Subcutaneous adipose tissue (tissue), 4 donors: ENCODE data around the gene AGTPBP1. TPM values are rescaled to one million over a fixed set of nuclear protein-coding genes. Genes with fewer than 3 reads are reported as not detected.

Experiments
- CTCF ChIP-seq: fragments of 450-650 bp; IDR thresholded peaks from one replicate; pipeline ENCODE4 v1.5.1; 2016; ENCODE audit warnings: low read depth, mild to moderate bottlenecking, control low read depth, antibody characterized with exemption, moderate library complexity
- total RNA-seq, 4 donors: library from RNA; depleted of rRNA; stranded (reverse); fragments of >200 nt; gene quantifications; one replicate each; pipeline ENCODE4 v1.1.0, GENCODE V29; 2016

The AGTPBP1 gene
- total RNA-seq, 4 donors from 2014 or later, result 25.6 to 36.4 (median 31.3) TPM

GRCh38 chr9:85528142-85528541 lies 213.6 kb downstream of the AGTPBP1 start:
- TF ChIP-seq CTCF, result no peak

GRCh38 chr9:85527331-85528020 lies 214.3 kb downstream of the AGTPBP1 start:
- no peak for TF ChIP-seq CTCF

GRCh38 chr9:85524531-85524930 lies 217.2 kb downstream of the AGTPBP1 start:
- TF ChIP-seq CTCF, result no peak

- no peak for TF ChIP-seq CTCF
These were observed 218.6 kb downstream of the AGTPBP1 start for GRCh38 chr9:85523202-85523601.

GRCh38 chr9:85522459-85523092 lies 219.2 kb downstream of the AGTPBP1 start:
- TF ChIP-seq CTCF, result no peak

GRCh38 chr9:85521371-85522197 lies 220.2 kb downstream of the AGTPBP1 start:
- TF ChIP-seq CTCF, result no peak
